Measurements from ENCODE around the gene ZNF44. TPM values are rescaled to one million over a fixed set of nuclear protein-coding genes. Genes with fewer than 3 reads are reported as not detected.

Gene ZNF44
- polyA plus RNA-seq, 12 donors = 7.3 to 14.1 (median 10.9) TPM; not detected in 1

DNA sequence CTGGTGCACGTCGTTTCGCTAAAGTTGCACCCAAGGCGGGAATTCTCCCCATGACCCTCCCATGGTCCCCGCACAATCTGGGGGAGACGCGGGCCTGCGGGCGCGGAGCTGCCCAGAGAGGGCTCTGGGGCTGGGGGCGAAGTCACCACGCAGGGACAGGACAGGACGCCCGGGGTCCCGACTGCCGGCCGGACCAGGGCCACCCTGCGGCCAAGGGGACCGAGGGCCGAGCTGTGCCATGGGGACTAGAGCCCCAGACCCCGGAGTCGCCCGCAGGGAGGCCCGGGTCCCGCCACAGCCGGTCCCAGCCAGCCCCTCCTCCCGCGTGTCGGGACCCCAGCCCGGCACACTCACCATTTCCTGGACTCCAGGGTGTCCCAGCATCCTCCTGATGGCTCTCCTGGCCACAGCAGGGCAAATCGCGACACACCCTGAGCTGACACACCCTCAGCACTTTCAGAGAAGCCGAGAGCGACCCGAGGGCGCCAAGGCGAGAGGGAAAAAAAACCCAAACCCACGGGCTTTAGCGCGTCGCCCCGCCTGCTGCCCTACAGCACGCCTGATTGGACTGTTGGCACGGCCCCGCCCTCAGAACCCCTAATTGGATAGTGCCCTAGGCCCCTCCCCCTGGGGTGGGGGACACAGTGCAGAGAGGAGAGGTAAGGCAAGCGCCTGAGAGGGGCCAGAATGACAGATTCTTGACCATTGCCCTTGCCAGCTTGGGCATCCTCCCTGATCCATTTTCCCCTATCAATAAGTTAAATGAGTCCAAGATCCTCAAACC is 28.6 kb downstream of the ZNF44 start:
- DNase-seq = no peak

DNA sequence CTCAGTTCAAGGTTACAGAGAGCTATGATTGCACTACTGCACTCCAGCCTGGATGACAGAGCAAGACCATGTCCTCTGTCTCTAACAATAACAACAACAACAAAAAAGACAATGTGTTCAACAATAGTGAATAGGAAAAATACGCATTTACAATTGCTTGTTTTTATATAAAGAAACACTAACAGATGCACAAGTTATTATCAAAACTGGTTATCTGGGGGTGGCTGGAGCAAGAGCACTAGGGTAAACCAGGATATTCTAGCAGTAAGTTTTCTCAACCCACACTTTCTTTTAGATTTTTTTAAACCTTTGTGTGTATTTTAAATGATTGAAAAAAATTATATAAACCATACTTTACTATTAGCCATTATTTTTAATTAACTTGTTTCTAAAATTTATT is 33.1 kb downstream of the ZNF44 start:
- no peak for DNase-seq

DNA sequence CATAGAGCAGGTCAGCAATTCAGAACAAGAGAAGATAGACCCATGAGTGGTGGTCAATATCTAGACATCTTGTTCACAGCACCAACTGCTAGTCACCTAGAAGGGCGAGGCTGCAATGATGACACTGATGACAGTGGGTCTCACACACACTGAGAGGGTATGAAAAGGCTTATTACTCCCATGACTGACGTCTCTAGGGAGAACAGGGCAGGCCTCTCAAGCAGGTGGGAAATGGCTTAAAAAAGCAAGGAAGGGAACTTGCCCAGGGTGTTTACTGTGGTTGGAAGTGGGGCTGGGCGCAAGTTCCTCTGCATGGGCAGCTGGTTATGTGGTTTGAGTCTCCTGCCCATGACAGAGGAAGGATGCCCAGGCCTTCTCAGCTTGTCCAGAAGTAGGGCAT is 33.8 kb downstream of the ZNF44 start:
- no peak for DNase-seq

DNA sequence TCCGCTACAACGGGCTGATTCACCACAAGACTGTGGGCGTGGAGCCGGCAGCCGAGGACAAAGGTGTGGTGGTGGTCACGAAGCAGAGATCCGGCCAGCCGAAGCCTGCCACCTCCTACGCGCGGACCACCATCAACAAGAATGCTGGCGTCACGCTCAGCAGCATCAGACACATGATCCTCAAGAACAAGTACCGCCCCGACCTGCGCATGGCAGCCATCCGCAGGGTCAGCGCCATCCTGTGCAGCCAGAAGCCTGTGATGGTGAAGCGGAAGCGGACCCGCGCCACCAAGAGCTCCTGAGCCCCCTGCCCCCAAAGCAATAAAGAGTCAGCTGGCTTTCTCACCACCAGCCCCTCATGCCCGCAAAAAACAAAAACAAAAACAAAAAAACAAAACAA is 34.4 kb downstream of the ZNF44 start:
- no peak for DNase-seq

DNA sequence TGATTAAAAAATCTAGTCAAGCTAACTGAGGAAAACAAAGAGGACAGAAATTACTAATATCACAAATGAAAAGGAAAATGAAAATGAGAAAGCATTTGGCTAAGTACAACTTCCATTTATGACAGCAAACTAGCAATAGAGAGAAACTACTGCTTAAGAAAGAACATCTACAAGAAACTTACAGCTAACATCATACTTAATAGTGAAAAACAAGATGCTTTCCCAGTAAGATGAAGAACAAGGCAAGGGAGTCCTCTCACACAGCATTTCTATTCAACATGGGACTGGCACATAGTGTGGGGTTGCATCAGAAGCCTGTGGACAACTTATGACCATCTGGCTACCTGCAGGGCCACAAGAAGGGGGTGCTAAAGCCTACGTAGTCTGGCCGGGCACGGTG is 39.3 kb downstream of the ZNF44 start:
- no peak for DNase-seq

DNA sequence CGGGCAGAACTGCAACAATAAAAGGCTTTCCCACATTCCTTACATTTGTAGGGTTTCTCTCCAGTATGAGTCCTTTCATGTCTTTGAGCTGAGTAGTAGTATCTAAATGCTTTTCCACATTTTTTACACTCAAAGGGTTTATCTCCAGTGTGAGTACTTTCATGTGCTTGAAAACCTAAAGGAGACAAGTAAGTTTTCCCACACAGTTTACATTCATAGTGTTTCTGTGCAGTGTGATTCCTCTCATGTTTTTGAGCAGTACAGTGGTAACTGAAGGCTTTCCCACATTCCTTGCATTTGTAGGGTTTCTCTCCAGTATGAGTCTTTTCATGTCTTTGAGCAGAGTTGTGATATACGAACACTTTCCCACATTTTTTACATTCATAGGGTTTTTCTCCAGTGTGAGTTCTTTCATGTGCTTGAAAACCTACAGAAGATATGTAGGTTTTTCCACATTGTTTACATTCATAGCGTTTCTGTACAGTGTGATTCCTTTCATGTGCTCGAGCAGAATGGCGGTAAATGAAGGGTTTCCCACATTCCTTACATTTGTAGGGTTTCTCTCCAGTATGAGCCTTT is 47.0 kb downstream of the ZNF44 start:
- DNase-seq = no peak

DNA sequence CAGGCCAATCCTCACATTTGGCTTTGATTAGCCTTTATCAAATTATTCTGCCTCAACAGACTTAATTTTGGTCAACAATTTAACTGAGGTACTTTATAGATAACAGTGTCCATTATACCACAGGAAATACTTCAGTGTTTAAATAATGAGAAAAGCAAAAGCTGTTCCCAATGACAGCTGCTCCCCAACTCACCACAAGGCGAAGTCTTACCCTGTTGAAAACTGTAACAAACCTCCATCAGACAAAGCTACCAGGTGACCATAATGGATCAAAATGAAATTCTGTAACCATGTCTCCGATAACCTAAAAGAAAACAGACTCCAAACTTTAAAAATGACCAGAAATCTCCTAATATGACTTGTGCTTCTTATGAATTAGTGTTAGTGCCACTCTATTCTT is 50.3 kb downstream of the ZNF44 start:
- DNase-seq = no peak

DNA sequence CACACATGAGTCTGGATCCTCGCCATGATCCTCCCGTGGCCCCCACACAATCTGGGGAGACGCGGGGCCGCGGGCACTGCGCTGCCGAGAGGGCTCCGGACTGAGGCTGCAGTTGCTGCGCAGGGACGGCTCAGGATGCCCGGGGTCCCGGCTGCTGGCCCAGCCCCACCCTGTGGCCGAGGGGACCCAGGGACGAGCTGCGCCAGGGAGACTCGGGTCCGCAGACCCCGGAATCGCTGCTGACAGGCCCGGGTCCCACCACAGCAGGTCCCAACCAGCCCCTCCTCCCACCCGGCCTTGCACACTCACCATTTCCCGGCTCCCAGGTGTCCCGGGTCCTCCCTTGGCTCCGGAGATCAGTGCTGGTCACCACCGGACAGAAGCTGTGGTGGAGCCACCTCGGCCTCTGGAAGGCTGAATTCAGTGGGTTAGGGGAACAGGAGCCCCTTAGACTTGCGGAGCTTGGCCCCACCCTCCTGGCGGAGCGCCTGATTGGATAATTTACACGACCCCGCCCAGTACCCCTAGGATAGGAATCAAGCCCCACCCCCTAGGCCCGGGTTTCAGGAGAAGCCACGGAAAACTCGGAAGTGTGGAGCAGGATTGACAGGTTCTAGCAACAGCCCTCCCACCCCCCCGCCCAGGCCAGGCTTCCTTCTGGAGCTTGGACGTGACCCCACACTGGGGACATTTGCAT is 57.4 kb downstream of the ZNF44 start:
- DNase-seq = no peak

DNA sequence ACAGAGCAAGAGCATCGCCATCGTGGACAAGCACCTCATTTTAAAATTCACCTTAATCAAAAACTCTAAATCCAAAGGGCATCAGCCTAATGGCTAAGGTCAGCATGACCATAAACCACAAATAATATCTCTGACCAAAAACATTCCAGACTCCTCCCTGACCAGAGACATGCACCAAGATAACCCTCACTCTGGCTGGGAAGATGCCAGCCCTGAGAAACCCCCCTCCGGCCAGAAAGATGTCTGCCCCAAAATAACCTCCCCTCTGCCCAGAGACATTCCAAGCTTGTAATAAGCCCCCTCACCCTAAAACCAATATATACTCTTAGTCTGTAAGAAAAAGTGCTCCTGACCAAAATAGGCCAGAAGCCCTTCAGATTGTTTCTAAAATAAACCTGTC is 61.7 kb downstream of the ZNF44 start:
- no peak for DNase-seq

DNA sequence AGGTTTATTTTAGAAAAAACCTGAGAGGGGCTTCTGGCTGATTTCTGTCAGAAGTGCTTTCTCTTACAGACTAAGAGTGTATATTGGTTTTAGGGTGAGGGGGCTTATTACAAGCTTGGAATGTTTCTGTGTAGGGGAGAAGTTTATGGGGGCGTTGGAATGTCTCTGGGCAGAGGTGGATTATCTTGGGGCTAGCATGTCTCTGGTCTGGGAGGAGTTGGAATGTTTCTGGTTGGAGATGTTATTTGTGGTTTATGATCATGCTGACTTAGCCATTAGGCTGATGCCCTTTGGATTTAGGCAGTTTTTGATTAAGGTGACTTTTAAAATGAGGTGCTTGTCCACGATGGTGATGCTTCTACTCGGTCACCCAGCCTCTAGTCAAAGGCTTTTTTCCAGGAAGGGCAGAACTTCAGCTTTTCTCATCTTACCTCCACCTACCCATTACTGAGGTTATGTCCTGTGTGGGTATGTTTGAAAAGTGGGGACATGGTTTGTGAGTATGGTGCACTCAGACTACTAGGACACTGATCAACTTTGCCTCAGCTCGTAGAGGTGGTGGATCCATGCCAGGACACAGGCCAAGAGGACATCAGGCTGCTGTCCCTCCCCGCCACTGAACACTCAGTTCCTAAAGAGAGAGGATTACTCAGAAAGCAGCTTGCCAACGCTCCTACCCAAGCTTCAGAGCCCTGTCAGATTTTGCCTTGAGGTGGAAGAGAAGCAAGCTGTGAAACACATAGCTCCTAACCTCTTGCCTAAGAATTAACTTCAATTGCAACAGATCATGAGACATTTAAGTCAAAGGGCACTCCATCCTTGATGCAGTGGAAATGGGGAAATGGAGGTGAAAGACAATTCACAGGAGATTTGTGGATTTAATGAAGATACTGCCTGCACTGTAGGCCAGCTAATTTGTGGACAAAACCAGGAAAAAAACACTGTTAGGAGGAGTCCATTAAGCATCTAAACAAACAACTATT is 63.6 kb downstream of the ZNF44 start:
- DNase-seq = no peak

DNA sequence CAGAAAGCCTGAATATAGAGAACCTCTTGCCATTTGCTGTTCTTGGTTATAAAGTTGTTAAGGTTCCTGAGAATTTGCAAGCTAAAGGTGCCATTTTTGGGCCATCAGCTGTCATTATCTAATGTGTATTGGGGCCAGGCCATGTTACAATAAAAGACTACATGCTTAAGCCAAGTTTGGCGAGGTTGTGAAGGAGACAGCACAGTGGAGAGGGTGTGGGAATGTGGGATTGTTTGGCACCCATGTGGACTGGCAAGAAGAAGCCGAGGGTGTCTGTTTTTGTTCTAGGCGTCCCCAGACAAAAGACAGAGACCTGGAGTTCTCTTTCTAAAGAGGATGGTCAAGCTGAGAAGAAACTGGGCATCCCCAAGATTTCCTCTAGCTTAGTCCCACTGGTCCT is 64.7 kb downstream of the ZNF44 start:
- DNase-seq = no peak

DNA sequence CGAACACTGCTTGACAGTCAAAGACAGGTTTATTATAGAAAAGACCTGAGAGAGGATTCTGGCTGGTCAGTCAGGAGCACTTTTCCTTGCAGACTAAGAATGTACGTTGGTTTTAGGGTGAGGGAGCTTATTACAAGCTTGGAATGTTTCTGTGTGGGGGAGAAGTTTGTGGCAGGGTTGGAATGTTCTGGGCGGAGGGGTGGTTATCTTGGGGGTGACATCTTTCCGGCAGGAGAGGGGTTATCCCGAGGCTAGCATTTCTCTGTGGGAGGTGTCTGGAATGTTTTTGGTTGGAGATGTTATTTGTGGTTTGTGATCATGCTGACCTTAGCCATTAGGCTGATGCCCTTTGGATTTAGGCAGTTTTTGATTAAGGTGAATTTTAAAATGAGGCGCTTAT is 70.0 kb downstream of the ZNF44 start:
- DNase-seq = no peak

DNA sequence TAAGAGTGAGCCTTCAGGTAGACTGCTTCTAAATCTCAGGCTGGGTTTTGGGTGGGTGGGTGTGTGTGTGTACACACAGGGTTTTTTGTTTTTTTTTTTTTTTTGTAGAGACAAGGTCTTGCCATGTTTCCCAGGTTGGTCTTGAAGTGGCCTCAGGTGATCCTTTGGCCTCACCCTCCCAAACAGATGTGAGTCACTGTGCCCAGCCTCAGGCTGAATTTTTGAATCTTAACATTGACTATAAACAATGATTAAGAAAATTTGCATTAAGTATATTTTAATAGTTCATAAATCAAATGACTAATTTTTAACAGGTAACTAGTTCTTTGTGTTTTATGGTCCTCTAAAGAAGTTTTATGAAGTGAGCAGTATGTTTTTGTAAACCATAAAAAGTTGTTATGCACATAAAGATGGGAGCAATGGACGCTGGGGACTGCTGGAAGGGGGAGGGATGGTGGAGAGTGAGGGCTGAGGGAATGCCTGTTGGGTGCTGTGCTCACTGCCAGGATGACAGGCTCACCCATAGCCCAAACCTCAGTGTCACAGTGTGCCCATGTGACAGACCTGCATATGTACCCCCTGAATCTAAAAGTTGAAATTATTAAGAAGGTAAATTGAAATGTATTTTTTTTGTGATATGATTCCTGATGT is 71.6 kb downstream of the ZNF44 start:
- no peak for DNase-seq

Other genes with a start within 250 kb of the ZNF44 start
- gene ZNF878, start 241.9 kb downstream of the ZNF44 start, polyA plus RNA-seq (ENCODE audit: insufficient read length in 12 of 12) = under 1 TPM in 10 of 12 donors, not detected in 2; 0.18 to 0.92 (median 0.52) TPM
- 10 to 100 TPM in 9 of 12 donors, 1 to 10 TPM in 3; 8.4 to 62.7 (median 11.7) TPM for gene ZNF844, start 230.2 kb downstream of the ZNF44 start, polyA plus RNA-seq (ENCODE audit: insufficient read length in 12 of 12)
- 1 to 10 TPM in 9 of 12 donors, under 1 TPM in 1, not detected in 2; 0.96 to 2.7 (median 1.9) TPM for gene ZNF20, start 154.5 kb downstream of the ZNF44 start, polyA plus RNA-seq (ENCODE audit: insufficient read length in 12 of 12)
- gene ZNF625, start 138.1 kb downstream of the ZNF44 start, polyA plus RNA-seq (ENCODE audit: insufficient read length in 12 of 12) = 1 to 10 TPM in 10 of 12 donors, not detected in 2; 3.9 to 7.5 (median 6.0) TPM
- gene ZNF136, start 131.8 kb downstream of the ZNF44 start, polyA plus RNA-seq (ENCODE audit: insufficient read length in 12 of 12) = 10 to 100 TPM in 2 of 12 donors, 1 to 10 TPM in 9, not detected in 1; 6.0 to 10.9 (median 8.6) TPM
- gene ZNF563, start 38.8 kb upstream of the ZNF44 start, polyA plus RNA-seq (ENCODE audit: insufficient read length in 12 of 12) = 1 to 10 TPM in 10 of 12 donors, not detected in 2; 1.3 to 3.9 (median 2.2) TPM
- 1 to 10 TPM in 10 of 12 donors, not detected in 2; 1.6 to 3.6 (median 2.7) TPM for gene ZNF442, start 70.8 kb upstream of the ZNF44 start, polyA plus RNA-seq (ENCODE audit: insufficient read length in 12 of 12)
- gene ZNF799, start 106.4 kb upstream of the ZNF44 start, polyA plus RNA-seq (ENCODE audit: insufficient read length in 12 of 12) = 1 to 10 TPM in 10 of 12 donors, not detected in 2; 3.0 to 6.5 (median 4.4) TPM
- gene ZNF443, start 146.1 kb upstream of the ZNF44 start, polyA plus RNA-seq (ENCODE audit: insufficient read length in 12 of 12) = 1 to 10 TPM in 11 of 12 donors, not detected in 1; 2.9 to 5.5 (median 4.1) TPM
- gene ZNF709, start 189.9 kb upstream of the ZNF44 start, polyA plus RNA-seq (ENCODE audit: insufficient read length in 12 of 12) = 1 to 10 TPM in 10 of 12 donors, not detected in 2; 2.3 to 4.8 (median 3.3) TPM

Measured in muscle of arm (tissue), 12 donors.